GM23338 (cell line): ENCODE data around the gene ARHGEF39. TPM values are rescaled to one million over a fixed set of nuclear protein-coding genes. Genes with fewer than 3 reads are reported as not detected.

Source experiments
- ATAC-seq: fragments of 200-7000 bp; cut with Tn5 transposase; 3 replicates; pipeline ENCODE4 v1.9.1; 2020
- DNase-seq: peaks from one replicate; pipeline ENCODE4 v3.0.0-alpha.2; 2015; ENCODE audit warnings: low spot score
- H2AFZ ChIP-seq: fragments of 200-600 bp; sonication (generic); 2 replicates; pipeline ENCODE4 v1.8.0; 2016; ENCODE audit warnings: antibody characterized with exemption, mild to moderate bottlenecking, moderate library complexity
- H3F3A ChIP-seq: fragments of 200-600 bp; sonication (generic); replicated peaks from 2 replicates; pipeline ENCODE4 v1.8.0; 2017; ENCODE audit warnings: antibody characterized with exemption, mixed run types, low read depth
- H3K27ac ChIP-seq: fragments of 200-600 bp; sonication (generic); 2 replicates; pipeline ENCODE4 v1.6.1; 2016; ENCODE audit warnings: low read depth
- H3K27me3 ChIP-seq: fragments of 200-600 bp; sonication (generic); 2 replicates; pipeline ENCODE4 v1.8.0; 2016; ENCODE audit warnings: mild to moderate bottlenecking, mixed run types, moderate library complexity; ENCODE audit not compliant: insufficient read depth
- H3K36me3 ChIP-seq: fragments of 200-600 bp; sonication (generic); 2 replicates; pipeline ENCODE4 v1.8.0; 2016; ENCODE audit warnings: mild to moderate bottlenecking; ENCODE audit not compliant: insufficient read depth
- H3K4me1 ChIP-seq: fragments of 200-600 bp; sonication (generic); 2 replicates; pipeline ENCODE4 v1.8.0; 2016; ENCODE audit warnings: mild to moderate bottlenecking, moderate library complexity; ENCODE audit not compliant: insufficient read depth
- H3K4me2 ChIP-seq: fragments of 200-600 bp; sonication (generic); 2 replicates; pipeline ENCODE4 v1.7.1; 2017; ENCODE audit warnings: mixed run types
- H3K4me3 ChIP-seq: fragments of 200-600 bp; sonication (generic); 2 replicates; pipeline ENCODE4 v1.6.1; 2016; ENCODE audit warnings: mixed run types
- H3K79me2 ChIP-seq: fragments of 200-600 bp; sonication (generic); replicated peaks from 2 replicates; pipeline ENCODE4 v1.8.0; 2017; ENCODE audit warnings: mild to moderate bottlenecking; ENCODE audit not compliant: insufficient read depth
- H3K9me2 ChIP-seq: fragments of 200-600 bp; sonication (generic); 2 replicates; pipeline ENCODE4 v1.8.0; 2017; ENCODE audit not compliant: insufficient read depth
- H4K20me1 ChIP-seq: fragments of 200-600 bp; sonication (generic); replicated peaks from 2 replicates; pipeline ENCODE4 v1.8.0; 2017; ENCODE audit warnings: mild to moderate bottlenecking; ENCODE audit not compliant: insufficient read depth
- H3K27ac Mint-ChIP-seq: 2 replicates; pipeline ENCODE4 v1.8.0; 2020; ENCODE audit warnings: inconsistent platforms, mild to moderate bottlenecking, moderate library complexity, mixed read lengths
- H3K27me3 Mint-ChIP-seq: 3 replicates; pipeline ENCODE4 v1.8.0; 2022; ENCODE audit warnings: low read depth, mild to moderate bottlenecking, moderate library complexity, mixed read lengths, inconsistent platforms; ENCODE audit not compliant: insufficient read depth, poor library complexity
- H3K36me3 Mint-ChIP-seq: 3 replicates; pipeline ENCODE4 v1.8.0; 2021; ENCODE audit warnings: low read depth, mild to moderate bottlenecking, inconsistent platforms, moderate library complexity, mixed read lengths
- H3K4me1 Mint-ChIP-seq: 3 replicates; pipeline ENCODE4 v1.8.0; 2020; ENCODE audit warnings: mild to moderate bottlenecking, inconsistent platforms, mixed read lengths
- H3K4me3 Mint-ChIP-seq: 3 replicates; pipeline ENCODE4 v1.8.0; 2021; ENCODE audit warnings: moderate library complexity, mild to moderate bottlenecking, inconsistent platforms, mixed read lengths
- H3K9me3 Mint-ChIP-seq: 3 replicates; pipeline ENCODE4 v1.8.0; 2020; ENCODE audit warnings: moderate library complexity, mild to moderate bottlenecking, inconsistent platforms, mixed read lengths
- CREB1 ChIP-seq: fragments of 250-450 bp; sonication (Bioruptor Pico); IDR thresholded peaks from 2 replicates; pipeline ENCODE4 v1.5.0; 2020; ENCODE audit warnings: low read depth, mild to moderate bottlenecking, moderate library complexity
- EZH2phosphoT487 ChIP-seq: fragments of 200-600 bp; sonication (generic); IDR thresholded peaks from one replicate; pipeline ENCODE4 v1.8.1; 2018; ENCODE audit warnings: antibody characterized with exemption; ENCODE audit not compliant: unreplicated experiment
- POLR2AphosphoS5 ChIP-seq: IDR thresholded peaks from 2 replicates; pipeline ENCODE4 v1.6.1; 2016; ENCODE audit warnings: antibody characterized with exemption, low read depth
- long read RNA-seq: library from polyadenylated mRNA; unstranded; transcript quantifications from one replicate; pipeline ENCODE4 v2.0.0, GENCODE V29; 2020; ENCODE audit not compliant: unreplicated experiment
- polyA plus RNA-seq: library from polyadenylated mRNA; unstranded; fragments of >200 nt; fragmentation: Nextera tagmentation; extraction: Ambion mirVana; gene quantifications from 2 replicates; pipeline ENCODE4 v1.2.1, GENCODE V29; 2016
- total RNA-seq: library from RNA; depleted of rRNA; stranded (reverse); fragments of >200 nt; shearing (Covaris generic); gene quantifications from 2 replicates; pipeline ENCODE4 v1.2.3, GENCODE V29; 2014; rRNA removed
- TF ChIP-seq, protein P1 (sequence below), 2 experiments: fragments of 200-600 bp in 1 of 2; sonication (generic) in 1 of 2; conservative IDR thresholded peaks; 2 replicates each; pipeline versions ENCODE4 v1.5.1 to v1.6.1; 2016 to 2017; ENCODE audit warnings: antibody characterized with exemption in 2 of 2, low read depth in 2 of 2, mild to moderate bottlenecking in 2 of 2, moderate library complexity in 1 of 2
- TF ChIP-seq, protein P2 (sequence below): IDR thresholded peaks from 2 replicates; pipeline ENCODE4 v1.6.1; 2016; ENCODE audit warnings: antibody characterized with exemption

The ARHGEF39 gene, protein sequence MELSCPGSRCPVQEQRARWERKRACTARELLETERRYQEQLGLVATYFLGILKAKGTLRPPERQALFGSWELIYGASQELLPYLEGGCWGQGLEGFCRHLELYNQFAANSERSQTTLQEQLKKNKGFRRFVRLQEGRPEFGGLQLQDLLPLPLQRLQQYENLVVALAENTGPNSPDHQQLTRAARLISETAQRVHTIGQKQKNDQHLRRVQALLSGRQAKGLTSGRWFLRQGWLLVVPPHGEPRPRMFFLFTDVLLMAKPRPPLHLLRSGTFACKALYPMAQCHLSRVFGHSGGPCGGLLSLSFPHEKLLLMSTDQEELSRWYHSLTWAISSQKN
- total RNA-seq (16.8 and 25.7 TPM in 2 replicates), polyA plus RNA-seq (25.2 and 31.0 TPM in 2 replicates)
- long read RNA-seq, transcript ARHGEF39-201 (9 exons, 3,769 nt) = major isoform, 13 of 21 reads
- long read RNA-seq, partial matches to known transcripts = 2 of 21 reads
- long read RNA-seq, other reads (novel, unspliced or antisense) = 6 of 21 reads

DNA sequence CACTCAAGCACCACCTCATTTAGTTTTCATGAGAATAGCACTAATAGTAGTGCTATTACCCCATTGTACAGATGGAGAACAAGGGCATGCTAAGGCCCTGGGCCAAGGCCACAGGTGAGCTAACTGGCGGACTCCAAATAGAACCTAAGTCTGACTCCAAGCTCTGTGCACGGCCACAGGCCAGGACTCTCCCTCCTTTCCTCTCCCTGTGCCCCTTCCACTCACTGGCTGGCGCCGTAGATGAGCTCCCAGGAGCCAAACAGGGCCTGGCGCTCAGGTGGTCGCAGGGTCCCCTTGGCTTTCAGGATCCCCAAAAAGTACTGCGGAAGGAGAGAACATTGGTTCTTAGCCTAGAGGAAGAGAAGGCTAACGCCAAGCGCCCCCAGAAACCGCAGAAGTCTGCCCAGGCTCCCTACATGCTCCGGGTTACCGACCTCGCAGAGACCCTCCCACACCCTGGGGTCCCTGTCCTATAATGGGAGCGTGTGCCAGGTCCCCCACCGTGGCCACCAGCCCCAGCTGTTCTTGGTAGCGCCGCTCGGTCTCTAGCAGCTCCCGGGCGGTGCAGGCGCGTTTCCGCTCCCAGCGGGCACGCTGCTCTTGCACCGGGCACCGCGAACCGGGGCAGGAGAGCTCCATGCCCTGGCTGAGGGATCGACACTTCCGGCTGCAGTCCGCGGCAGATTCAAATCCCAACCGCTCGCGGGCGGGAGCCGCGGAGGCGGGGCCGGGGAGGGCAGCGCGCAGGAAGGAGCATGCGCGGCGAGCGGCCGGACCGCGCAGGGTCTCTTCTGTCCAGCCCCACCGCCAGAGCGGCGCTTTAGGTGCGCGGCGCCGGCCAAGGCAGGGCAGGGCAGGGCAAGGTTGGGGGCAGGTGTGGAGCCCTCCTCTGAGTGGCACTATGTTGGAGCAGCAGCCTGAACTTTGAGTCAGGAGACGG lies at the start of gene ARHGEF39:
TSS of gene ARHGEF39 (minus strand) at position 665 of the 940 bp plus-strand sequence. CDS start at position 639, 26 bp downstream.
- H3K27me3 Mint-ChIP-seq = peaks cover 15% of the 10 kb centered on the region
- peaks cover 35% of the 10 kb centered on the region for H3K36me3 Mint-ChIP-seq
- peak within 1 kb of the TSS; percentile 75 for H3K27ac Mint-ChIP-seq
- peak within 1 kb of the TSS; percentile 81 for H3K4me3 Mint-ChIP-seq
- Histone ChIP-seq H4K20me1 (no peaks in the 10 kb centered on the region), H3K27me3 (no peaks in the 10 kb centered on the region), H3K4me3 (peak within 1 kb of the TSS; percentile 90), H3K36me3 (peaks cover 8% of the 10 kb centered on the region; the same call in 1 of the 2 replicates), H3K4me1 (peaks cover 15% of the 10 kb centered on the region), H2AFZ (peak within 1 kb of the TSS; percentile 97), H3K4me2 (peak within 1 kb of the TSS; percentile 97), H3K79me2 (peaks cover 8% of the 10 kb centered on the region; the same call in 1 of the 2 replicates), H3K9me2 (peaks cover 12% of the 10 kb centered on the region), H3F3A (peaks cover 19% of the 10 kb centered on the region; the same call in 1 of the 2 replicates), H3K27ac (peak within 1 kb of the TSS; percentile 79; the same call in 1 of the 2 replicates)
- H3K9me3 Mint-ChIP-seq = no peaks in the 10 kb centered on the region; the same call in 2 of the 3 replicates
- peak; percentile 97 for DNase-seq
- peak; percentile 97 for ATAC-seq
- TF ChIP-seq POLR2AphosphoS5 = peak; percentile 97
- TF ChIP-seq, protein P1, sequence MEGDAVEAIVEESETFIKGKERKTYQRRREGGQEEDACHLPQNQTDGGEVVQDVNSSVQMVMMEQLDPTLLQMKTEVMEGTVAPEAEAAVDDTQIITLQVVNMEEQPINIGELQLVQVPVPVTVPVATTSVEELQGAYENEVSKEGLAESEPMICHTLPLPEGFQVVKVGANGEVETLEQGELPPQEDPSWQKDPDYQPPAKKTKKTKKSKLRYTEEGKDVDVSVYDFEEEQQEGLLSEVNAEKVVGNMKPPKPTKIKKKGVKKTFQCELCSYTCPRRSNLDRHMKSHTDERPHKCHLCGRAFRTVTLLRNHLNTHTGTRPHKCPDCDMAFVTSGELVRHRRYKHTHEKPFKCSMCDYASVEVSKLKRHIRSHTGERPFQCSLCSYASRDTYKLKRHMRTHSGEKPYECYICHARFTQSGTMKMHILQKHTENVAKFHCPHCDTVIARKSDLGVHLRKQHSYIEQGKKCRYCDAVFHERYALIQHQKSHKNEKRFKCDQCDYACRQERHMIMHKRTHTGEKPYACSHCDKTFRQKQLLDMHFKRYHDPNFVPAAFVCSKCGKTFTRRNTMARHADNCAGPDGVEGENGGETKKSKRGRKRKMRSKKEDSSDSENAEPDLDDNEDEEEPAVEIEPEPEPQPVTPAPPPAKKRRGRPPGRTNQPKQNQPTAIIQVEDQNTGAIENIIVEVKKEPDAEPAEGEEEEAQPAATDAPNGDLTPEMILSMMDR (conservative IDR thresholded peaks at IDR 0.05; ENCODE audit: low read depth in 2 of 2) = peak; percentile 34 to 79
- TF ChIP-seq EZH2phosphoT487 = no peak
- TF ChIP-seq, protein P2, sequence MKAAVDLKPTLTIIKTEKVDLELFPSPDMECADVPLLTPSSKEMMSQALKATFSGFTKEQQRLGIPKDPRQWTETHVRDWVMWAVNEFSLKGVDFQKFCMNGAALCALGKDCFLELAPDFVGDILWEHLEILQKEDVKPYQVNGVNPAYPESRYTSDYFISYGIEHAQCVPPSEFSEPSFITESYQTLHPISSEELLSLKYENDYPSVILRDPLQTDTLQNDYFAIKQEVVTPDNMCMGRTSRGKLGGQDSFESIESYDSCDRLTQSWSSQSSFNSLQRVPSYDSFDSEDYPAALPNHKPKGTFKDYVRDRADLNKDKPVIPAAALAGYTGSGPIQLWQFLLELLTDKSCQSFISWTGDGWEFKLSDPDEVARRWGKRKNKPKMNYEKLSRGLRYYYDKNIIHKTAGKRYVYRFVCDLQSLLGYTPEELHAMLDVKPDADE = peak; percentile 69; the same call in 1 of the 2 replicates
- H3K4me1 Mint-ChIP-seq = peaks cover 37% of the 10 kb centered on the region

DNA sequence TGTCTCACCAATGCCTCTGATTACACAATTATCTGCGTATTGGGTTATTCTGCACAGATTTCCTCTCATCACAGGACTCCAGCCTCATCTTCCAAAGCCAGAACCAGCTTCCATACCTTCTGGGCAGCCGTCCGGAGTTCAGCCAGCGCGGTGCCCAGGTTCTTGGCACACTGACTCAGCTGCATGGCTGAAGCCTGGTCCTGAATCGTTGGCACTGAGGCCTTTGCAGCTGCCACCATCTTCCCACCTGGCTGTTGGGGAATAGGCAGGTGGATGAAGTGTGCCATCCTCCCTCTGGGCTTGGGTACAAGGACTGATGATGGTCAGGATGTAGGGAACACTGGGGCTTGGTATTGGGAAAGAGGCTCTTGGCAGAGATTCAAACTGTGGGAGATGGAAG lies 49.1 kb upstream of the ARHGEF39 start:
- H3K4me1 Mint-ChIP-seq = peaks cover 4% of the 10 kb centered on the region; the same call in 2 of the 3 replicates
- H3F3A ChIP-seq = 0 out of 2 replicates have a peak, but pooled peaks cover 3% of the 10 kb centered on the region
- peaks cover 6% of the 10 kb centered on the region for H4K20me1 ChIP-seq
- H3K4me3 ChIP-seq = no peak overlapping the region
- H3K4me3 Mint-ChIP-seq = no peak overlapping the region
- no peak overlapping the region for H3K4me2 ChIP-seq
- no peak overlapping the region for H3K27ac ChIP-seq
- H2AFZ ChIP-seq = no peak overlapping the region
- H3K9me3 Mint-ChIP-seq = no peaks in the 10 kb centered on the region
- no peaks in the 10 kb centered on the region for H3K27me3 ChIP-seq
- H3K79me2 ChIP-seq = no peaks in the 10 kb centered on the region
- H3K4me1 ChIP-seq = no peaks in the 10 kb centered on the region
- peaks cover 53% of the 10 kb centered on the region for H3K36me3 ChIP-seq
- peaks cover 78% of the 10 kb centered on the region for H3K36me3 Mint-ChIP-seq
- ATAC-seq = no peak
- H3K27me3 Mint-ChIP-seq = peaks cover 6% of the 10 kb centered on the region
- H3K27ac Mint-ChIP-seq = no peak overlapping the region
- DNase-seq = no peak
- no peaks in the 10 kb centered on the region for H3K9me2 ChIP-seq
- no peak for TF ChIP-seq CREB1
